GM12872 (cell line): Measurements from ENCODE around the gene CHRNG.

Experiments used
- TF ChIP-seq, protein P1 (sequence below): IDR thresholded peaks from 3 replicates; pipeline ENCODE4 v1.5.1; 2011; ENCODE audit warnings: low read depth, mild to moderate bottlenecking, low read length, moderate library complexity; ENCODE audit not compliant: insufficient read depth

The CHRNG gene

GRCh38 chr2:232501794-232502390, 37.6 kb upstream of the CHRNG start:
- TF ChIP-seq, protein P1, sequence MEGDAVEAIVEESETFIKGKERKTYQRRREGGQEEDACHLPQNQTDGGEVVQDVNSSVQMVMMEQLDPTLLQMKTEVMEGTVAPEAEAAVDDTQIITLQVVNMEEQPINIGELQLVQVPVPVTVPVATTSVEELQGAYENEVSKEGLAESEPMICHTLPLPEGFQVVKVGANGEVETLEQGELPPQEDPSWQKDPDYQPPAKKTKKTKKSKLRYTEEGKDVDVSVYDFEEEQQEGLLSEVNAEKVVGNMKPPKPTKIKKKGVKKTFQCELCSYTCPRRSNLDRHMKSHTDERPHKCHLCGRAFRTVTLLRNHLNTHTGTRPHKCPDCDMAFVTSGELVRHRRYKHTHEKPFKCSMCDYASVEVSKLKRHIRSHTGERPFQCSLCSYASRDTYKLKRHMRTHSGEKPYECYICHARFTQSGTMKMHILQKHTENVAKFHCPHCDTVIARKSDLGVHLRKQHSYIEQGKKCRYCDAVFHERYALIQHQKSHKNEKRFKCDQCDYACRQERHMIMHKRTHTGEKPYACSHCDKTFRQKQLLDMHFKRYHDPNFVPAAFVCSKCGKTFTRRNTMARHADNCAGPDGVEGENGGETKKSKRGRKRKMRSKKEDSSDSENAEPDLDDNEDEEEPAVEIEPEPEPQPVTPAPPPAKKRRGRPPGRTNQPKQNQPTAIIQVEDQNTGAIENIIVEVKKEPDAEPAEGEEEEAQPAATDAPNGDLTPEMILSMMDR, result no peak

GRCh38 chr2:232502511-232502910, 37.0 kb upstream of the CHRNG start:
- TF ChIP-seq, protein P1, result no peak

DNA sequence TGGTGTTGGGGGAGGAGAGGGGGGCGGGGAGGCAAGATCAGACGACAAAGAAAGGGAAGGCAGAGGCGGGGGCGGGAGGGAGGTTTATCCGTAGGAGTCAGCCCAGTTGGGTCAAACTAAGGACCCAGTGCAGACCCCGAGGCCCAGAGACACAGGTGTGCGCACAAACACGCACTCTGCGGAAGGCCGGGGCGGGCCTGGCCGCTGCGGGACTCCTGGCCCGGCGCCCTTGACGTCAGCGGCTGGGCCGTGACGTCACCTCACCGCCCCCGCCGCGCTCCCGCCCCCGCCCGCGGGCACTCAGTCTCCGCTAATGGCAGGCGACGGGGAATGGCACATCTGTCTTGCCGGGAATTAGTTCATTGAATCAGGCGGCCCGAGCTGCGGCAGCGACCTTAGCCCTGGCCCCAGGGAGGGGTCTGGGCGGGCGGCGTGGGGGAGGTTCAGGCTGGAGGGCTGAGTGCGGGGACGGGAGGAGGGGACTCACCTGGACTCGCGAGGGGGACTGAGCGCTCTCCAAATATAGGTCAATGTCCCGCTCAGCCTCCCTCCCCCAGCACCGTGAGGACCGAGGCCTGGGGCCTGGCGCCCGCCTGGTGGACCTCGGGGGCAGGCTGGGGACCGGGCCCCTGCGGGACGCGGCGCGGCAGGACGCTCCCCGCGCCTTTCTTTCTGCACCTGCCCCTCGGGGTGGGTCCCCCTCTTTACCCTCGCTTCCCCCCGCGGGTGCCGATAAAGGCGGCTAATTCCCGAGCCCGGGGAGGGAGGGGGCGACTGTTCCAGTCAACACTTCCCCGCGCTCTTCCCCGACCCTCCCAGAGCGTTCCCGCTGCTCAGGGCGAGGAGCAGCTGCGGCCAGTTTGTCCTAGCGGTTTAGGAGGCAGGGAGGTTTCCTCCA, 36.3 kb upstream of the CHRNG start:
- TF ChIP-seq, protein P1, result no peak

DNA sequence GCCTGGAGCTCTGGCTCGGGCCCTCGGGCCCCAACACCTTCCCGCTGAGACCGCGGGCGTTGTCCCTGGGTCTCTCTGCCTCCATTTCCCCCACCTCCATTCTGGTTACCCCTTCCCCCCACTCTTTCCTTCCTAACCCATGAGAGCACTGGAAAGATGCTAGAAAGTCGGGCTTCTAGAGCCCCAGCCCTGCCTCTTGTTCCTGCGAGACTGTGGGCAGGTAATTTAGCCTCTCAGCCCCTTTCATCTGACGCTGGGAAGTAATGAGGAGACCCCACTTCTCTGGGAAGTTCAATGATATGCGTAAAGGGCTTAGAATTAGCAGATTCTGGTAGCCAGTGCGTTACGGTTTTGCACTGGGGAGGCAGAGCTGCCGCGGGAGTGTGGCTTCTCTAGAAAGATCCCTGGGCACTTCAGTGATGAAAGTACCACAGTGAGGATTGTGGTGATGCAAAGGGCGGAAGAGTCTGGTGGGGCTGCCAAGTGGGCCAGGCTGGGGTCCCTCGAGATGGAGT, 35.6 kb upstream of the CHRNG start:
- TF ChIP-seq, protein P1, result no peak

DNA sequence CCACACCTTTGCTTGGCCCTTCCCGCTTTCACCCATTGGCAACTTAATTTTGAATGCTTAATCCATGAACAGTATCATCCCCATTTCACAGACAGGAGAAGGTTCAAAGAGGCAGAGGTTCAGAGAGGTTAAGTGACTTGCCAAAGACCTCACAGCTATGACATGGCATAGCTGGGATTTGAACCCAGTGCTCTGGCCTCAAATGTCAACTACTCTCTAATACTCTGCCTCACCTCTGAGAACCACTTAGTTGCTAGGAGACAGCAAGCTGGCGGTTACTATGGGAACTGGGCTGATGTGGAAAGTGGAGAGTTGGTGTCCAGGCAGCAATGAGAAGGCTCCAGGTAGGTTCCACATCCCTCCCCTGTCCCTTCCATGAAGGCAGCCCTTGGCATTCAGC, 35.1 kb upstream of the CHRNG start:
- TF ChIP-seq, protein P1, result no peak

- TF ChIP-seq, protein P1, result no peak
Observed at GRCh38 chr2:232505856-232506255, 33.6 kb upstream of the CHRNG start.

DNA sequence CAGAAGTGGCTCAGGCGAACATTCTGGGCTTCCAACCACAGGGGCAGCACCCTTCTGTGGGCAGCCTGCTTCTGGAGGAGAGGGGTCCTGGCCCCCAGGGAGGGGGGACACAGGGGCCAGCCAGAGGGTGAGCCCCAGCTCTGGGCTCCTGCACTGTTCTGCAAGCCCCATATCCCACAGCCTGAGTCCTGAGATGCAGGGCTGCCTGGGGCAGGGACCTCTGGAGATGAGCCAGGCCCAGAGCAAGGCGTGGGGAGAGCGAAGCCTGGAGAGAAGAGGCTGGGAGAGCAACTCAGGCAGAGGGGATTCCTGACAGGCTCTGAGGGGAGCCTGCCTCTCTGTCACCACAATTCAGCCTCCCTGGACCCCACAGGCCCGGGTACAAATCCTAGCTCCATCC, 32.8 kb upstream of the CHRNG start:
- TF ChIP-seq, protein P1, result no peak
